ENCODE data around the gene CLEC4A.
"Not testable (repeated sequence)": the region's sequence is repeated elsewhere in the genome, so short reads cannot be mapped to it uniquely, and the experiment has no call there.

The CLEC4A gene

GRCh38 chr12:8123124-8123912, at the start of gene CLEC4A:
Gene CLEC4A, plus strand, starts transcription at chr12:8123617. Its CDS starts 262 bp downstream, at chr12:8123879.
- peak; percentile 42 to 51 for DNase-seq

GRCh38 chr12:8075935-8076334, 47.5 kb upstream of the CLEC4A start:
- no peak for DNase-seq

DNA sequence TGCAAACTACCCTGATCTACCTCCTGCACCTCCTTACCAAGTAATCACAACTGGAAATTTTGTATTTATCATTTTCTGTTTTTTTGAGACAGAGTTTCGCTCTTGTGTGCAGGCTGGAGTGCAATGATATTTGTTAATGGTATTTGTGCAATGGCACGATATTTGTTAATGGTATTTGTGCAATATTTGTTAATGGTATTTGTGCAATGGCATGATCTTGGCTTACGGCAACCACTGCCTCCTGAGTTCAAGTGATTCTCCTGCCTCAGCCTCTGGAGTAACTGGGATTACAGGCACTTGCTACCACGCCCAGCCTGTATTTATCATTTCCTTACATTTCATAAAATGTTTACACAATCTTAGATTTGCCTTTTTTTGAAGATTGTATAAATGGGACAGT, 47.1 kb upstream of the CLEC4A start:
- DNase-seq, result no peak

- DNase-seq, result no peak
Observed at GRCh38 chr12:8077207-8077606, 46.2 kb upstream of the CLEC4A start.

GRCh38 chr12:8078398-8078797, 45.0 kb upstream of the CLEC4A start:
- peak; percentile 33 to 64 for DNase-seq

DNA sequence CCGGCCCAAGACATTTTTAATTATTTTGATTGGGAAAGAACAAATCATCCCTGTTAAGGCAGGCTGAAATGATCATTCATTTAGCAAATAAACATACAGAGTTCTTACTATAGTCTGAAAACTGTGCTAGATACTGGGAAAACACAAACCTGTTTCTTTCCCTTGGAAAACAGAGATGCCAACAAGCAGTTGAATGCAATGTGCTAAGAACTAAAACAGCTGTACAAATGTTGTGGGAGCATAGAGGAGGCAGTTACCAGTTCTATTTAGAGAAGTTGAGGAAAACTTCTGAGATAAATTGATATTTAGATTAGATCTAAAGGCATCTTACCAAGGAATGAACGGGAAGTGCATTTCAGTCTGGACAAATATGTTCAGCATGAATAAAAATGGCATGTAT, 44.5 kb upstream of the CLEC4A start:
- no peak for DNase-seq

- peak; percentile 67 to 75 for DNase-seq
Observed at GRCh38 chr12:8080120-8080519, 43.3 kb upstream of the CLEC4A start.

GRCh38 chr12:8081251-8081920, 42.0 kb upstream of the CLEC4A start:
- DNase-seq, result no peak

GRCh38 chr12:8082808-8083100, 40.7 kb upstream of the CLEC4A start:
- no peak for DNase-seq

DNA sequence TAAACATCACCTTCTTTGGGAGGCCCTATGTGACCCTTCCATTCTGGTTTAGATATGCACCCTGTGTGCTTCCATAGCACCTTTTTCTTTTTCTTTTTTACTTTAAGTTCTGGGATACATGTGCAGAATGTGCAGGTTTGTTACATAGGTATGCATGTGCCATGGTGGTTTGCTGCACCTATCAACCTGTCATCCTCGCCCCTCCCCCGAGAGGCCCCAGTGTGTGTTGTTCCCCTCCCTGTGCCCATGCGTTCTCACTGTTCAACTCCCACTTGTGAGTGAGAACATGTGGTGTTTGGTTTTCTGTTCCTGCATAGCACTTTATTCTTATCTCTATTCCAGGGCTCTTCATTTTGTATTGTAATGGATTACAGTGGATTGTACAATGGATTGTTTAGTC, 39.1 kb upstream of the CLEC4A start:
- DNase-seq, result not testable (repeated sequence)

- DNase-seq, result no peak
Observed at GRCh38 chr12:8087666-8088065, 35.8 kb upstream of the CLEC4A start.

GRCh38 chr12:8088574-8088973, 34.8 kb upstream of the CLEC4A start:
- DNase-seq, result no peak

- not testable (repeated sequence) for DNase-seq
Observed at GRCh38 chr12:8089277-8089676, 34.1 kb upstream of the CLEC4A start.

GRCh38 chr12:8089716-8090115, 33.7 kb upstream of the CLEC4A start:
- DNase-seq, result no peak

DNA sequence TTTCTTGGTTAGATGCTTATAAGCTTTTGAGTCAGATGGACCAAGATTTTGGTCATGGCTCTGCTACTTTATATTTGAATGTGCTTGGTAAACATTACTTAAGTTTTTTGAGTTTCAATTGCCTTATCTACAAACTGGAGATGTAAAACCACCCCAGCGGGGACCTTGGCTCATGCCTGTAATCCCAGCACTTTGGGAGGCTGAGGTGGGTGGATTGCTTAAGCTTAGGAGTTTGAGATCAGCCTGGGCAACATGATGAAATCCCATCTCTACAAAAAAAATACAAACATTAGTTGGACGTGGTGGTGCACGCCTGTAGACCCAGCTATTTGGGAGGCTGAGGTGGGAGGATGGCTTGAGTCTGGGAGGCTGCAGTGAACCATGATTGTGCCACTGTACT, 30.1 kb upstream of the CLEC4A start:
- DNase-seq, result no peak

DNA sequence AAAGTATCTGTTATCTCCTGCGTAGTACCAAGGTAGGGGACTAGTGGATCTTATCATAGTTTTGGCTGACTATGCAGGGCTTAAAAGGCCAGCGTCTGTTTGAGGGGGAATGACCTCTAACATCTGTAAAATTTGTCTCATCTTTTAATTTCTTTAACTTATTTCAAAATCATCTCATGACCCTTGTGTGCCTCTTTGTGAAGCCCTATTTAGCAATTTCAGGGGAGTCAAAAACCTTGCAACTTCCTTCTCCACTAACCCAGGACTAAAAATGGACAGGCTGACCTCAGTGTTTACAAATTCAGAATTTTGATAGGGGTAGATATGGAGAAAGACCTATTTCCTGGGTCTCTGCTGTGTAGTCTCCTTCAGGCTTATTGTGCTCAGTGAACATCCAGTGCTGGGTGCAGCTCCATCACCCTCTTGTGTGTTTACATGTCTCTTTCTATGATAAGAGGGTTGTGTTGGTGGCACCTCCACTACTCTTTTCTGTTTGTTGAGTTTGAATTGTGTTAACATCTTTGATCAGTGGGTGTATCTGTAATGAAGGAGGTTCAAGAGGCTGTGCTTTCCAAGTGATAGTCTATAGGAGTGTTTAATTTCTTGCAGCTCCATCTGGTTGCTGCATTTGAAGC, 27.0 kb upstream of the CLEC4A start:
- peak; percentile 38 to 49 for DNase-seq

- no peak for DNase-seq
Observed at GRCh38 chr12:8099235-8099634, 24.2 kb upstream of the CLEC4A start.

DNA sequence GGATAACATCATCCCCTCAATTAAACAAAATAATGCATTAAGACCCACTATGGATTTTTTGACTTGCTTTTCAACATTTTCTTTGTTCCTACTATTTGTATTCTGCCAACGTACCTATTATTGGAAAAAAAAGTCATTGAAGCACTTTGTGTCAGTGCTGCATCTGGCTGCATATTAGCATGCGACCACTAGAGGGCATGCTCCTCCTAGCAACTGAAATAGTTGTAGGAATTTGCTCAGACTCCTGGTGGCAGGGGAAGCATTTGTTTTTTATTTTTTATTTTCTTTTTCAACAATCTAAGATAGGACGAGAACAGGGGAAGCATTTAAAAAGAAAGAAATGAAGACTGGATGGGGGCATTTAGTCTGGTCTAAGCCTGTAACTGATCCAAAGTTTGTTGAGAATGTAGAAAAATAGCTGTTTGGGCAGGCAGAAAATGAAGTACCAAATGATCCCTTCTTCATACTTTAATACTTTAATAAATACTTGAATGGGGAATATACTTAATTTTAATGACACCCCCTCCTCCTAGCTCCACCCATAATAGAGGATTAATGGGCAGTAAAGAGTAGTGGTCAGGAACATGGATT, 14.5 kb upstream of the CLEC4A start:
- peak; percentile 74 to 75 for DNase-seq

- DNase-seq, result not testable (repeated sequence)
Observed at GRCh38 chr12:8113117-8113516, 10.3 kb upstream of the CLEC4A start.

DNA sequence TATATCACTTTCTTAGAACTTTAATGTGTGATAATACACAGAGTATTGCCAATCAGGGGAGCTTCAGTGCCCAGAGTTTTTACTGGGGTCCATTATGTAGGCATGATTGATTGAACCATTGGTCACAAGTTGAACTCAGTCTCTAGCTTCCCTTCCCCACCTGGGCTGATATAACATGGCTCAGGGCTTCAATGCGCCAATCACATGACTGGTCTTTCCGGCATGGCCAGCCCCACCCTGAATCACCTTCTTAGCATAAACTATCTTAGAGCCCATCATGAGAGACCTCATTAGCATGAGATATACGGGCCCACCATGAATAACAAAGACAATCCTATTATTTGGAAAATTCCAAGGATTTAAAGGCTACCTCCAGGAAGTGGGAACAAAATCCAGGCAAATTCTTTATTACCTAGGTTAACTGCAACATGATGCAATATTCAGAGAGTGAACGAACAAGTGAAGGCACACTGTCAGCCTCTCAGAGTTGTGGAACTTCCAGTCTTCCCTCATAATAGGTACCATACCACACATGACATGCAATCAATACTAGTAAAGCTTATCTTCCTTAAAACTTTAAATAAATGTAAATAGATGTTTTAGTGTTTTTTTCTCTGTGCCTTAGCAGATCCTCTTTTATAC, 3.2 kb upstream of the CLEC4A start:
- DNase-seq, result no peak

GRCh38 chr12:8127138-8127537, 3.7 kb downstream of the CLEC4A start:
- DNase-seq, result no peak

GRCh38 chr12:8133636-8134397, 10.4 kb downstream of the CLEC4A start:
- DNase-seq, result not testable (repeated sequence)
